ENCODE measurements around the gene KLK8.

DNA sequence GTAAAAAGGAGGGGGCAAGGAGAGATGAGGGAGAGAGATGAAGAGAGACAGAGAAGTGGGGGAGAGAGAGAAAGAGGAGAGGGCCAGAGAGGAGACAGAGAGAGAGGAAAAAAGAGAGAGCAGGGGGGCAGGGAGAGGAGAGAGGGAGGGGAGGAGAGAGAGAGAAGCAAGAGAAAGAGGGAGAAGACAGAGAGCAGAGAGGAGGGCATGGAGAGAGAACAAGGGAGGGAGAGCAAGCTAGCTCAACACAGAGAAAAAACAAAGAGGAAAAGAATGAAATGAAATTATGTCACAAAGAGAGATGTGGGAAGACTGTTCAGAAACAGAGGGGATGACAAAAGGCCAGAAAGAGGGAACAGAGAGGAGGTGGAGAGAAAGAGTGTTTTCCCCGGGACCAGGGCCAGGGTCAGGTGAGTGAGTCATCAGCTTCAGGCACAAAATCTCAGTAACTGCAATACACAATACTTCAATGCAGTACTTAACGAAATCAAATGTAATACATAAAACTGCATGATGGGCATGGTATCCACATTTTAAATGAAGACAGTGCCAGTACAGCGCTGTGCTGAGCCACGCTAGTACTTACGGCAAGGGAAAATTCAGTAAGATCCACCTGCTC, 22.5 kb downstream of the KLK8 start:
- TF ChIP-seq JUN (CRISPR knock-in tag; IDR thresholded peaks at IDR 0.05) (no peak), ZNF317 (CRISPR knock-in tag; IDR thresholded peaks at IDR 0.05; ENCODE audit: borderline replicate concordance, low read depth) (no peak), CREM (CRISPR knock-in tag; IDR thresholded peaks at IDR 0.05) (no peak), SMAD3 (CRISPR knock-in tag; IDR thresholded peaks at IDR 0.05; ENCODE audit: borderline replicate concordance) (no peak), ETV6 (CRISPR knock-in tag; IDR thresholded peaks at IDR 0.05) (no peak), SP1 (CRISPR knock-in tag; conservative IDR thresholded peaks at IDR 0.05) (no peak), ESRRA (CRISPR knock-in tag; IDR thresholded peaks at IDR 0.05; ENCODE audit: borderline replicate concordance) (no peak)
- TF ChIP-seq, protein P1, sequence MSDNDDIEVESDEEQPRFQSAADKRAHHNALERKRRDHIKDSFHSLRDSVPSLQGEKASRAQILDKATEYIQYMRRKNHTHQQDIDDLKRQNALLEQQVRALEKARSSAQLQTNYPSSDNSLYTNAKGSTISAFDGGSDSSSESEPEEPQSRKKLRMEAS (CRISPR knock-in tag; IDR thresholded peaks at IDR 0.05), result no peak
- TF ChIP-seq, protein P2, sequence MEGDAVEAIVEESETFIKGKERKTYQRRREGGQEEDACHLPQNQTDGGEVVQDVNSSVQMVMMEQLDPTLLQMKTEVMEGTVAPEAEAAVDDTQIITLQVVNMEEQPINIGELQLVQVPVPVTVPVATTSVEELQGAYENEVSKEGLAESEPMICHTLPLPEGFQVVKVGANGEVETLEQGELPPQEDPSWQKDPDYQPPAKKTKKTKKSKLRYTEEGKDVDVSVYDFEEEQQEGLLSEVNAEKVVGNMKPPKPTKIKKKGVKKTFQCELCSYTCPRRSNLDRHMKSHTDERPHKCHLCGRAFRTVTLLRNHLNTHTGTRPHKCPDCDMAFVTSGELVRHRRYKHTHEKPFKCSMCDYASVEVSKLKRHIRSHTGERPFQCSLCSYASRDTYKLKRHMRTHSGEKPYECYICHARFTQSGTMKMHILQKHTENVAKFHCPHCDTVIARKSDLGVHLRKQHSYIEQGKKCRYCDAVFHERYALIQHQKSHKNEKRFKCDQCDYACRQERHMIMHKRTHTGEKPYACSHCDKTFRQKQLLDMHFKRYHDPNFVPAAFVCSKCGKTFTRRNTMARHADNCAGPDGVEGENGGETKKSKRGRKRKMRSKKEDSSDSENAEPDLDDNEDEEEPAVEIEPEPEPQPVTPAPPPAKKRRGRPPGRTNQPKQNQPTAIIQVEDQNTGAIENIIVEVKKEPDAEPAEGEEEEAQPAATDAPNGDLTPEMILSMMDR (IDR thresholded peaks at IDR 0.05), result no peak
- TF ChIP-seq, protein P3, sequence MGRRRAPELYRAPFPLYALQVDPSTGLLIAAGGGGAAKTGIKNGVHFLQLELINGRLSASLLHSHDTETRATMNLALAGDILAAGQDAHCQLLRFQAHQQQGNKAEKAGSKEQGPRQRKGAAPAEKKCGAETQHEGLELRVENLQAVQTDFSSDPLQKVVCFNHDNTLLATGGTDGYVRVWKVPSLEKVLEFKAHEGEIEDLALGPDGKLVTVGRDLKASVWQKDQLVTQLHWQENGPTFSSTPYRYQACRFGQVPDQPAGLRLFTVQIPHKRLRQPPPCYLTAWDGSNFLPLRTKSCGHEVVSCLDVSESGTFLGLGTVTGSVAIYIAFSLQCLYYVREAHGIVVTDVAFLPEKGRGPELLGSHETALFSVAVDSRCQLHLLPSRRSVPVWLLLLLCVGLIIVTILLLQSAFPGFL (CRISPR knock-in tag; IDR thresholded peaks at IDR 0.05; ENCODE audit: borderline replicate concordance), result no peak
- TF ChIP-seq, protein P4, sequence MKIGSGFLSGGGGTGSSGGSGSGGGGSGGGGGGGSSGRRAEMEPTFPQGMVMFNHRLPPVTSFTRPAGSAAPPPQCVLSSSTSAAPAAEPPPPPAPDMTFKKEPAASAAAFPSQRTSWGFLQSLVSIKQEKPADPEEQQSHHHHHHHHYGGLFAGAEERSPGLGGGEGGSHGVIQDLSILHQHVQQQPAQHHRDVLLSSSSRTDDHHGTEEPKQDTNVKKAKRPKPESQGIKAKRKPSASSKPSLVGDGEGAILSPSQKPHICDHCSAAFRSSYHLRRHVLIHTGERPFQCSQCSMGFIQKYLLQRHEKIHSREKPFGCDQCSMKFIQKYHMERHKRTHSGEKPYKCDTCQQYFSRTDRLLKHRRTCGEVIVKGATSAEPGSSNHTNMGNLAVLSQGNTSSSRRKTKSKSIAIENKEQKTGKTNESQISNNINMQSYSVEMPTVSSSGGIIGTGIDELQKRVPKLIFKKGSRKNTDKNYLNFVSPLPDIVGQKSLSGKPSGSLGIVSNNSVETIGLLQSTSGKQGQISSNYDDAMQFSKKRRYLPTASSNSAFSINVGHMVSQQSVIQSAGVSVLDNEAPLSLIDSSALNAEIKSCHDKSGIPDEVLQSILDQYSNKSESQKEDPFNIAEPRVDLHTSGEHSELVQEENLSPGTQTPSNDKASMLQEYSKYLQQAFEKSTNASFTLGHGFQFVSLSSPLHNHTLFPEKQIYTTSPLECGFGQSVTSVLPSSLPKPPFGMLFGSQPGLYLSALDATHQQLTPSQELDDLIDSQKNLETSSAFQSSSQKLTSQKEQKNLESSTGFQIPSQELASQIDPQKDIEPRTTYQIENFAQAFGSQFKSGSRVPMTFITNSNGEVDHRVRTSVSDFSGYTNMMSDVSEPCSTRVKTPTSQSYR (CRISPR knock-in tag; IDR thresholded peaks at IDR 0.05), result no peak

Measured in WTC11 (cell line).